LNCAP (cell line): ENCODE measurements around the gene POU2AF1.

Source experiments
- TF ChIP-seq, protein P1 (sequence below): fragments of 450-650 bp; IDR thresholded peaks from 2 replicates; pipeline ENCODE4 v1.5.1; 2017; ENCODE audit warnings: mild to moderate bottlenecking

The POU2AF1 gene

DNA sequence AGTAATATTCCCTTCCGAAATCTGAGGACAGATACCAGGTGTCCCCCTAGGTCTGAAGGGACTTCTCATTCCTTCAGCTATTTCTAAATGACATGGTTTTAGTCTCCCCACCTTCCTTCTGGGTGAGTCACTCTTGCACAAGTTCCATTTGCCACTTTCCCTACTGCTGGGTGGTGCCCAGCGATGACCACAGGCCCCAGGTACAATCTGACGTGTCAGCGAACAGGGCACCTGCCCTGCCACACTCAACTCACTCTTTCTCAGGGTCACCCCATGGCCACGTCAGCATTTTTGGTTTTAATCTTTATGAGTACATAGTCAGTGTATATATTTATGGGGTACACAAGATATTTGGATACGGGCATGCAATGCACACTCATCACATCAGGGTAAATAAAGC lies 17.2 kb downstream of the POU2AF1 start:
- TF ChIP-seq, protein P1, sequence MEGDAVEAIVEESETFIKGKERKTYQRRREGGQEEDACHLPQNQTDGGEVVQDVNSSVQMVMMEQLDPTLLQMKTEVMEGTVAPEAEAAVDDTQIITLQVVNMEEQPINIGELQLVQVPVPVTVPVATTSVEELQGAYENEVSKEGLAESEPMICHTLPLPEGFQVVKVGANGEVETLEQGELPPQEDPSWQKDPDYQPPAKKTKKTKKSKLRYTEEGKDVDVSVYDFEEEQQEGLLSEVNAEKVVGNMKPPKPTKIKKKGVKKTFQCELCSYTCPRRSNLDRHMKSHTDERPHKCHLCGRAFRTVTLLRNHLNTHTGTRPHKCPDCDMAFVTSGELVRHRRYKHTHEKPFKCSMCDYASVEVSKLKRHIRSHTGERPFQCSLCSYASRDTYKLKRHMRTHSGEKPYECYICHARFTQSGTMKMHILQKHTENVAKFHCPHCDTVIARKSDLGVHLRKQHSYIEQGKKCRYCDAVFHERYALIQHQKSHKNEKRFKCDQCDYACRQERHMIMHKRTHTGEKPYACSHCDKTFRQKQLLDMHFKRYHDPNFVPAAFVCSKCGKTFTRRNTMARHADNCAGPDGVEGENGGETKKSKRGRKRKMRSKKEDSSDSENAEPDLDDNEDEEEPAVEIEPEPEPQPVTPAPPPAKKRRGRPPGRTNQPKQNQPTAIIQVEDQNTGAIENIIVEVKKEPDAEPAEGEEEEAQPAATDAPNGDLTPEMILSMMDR: no peak

DNA sequence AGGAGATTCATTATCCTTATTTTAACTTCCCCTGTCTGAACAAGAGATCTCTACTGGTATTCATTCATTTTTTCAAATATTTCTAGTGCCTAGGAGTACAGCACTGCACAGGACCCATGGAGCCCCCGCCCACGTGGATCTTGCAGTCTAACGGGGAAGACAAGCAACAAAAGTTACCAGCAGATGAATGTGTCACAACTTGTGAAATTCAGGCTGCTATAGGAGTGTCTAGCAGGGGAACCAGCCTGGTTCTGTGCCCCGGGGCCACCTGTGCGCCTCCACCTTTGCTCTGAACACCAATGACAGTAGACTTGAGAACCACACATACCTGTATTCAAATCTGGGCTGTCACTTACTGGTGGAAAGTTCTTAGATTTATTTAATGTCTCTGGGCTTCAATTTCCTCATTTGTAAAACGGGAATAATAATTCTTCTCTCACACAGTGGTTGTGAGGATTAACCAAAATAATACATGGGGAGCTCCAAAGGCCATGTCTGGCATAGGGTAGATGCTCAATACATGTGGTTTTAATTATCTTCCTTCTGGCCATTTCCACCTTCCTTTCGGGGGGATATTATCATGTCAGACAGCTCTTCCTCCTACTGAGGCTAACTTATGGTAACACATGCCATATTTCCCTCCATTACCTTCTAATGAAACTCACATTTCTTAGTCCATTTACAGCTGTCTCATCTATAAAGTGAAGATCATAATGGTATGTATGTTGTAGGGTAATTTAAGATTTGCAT lies 17.8 kb downstream of the POU2AF1 start:
- TF ChIP-seq, protein P1: no peak

DNA sequence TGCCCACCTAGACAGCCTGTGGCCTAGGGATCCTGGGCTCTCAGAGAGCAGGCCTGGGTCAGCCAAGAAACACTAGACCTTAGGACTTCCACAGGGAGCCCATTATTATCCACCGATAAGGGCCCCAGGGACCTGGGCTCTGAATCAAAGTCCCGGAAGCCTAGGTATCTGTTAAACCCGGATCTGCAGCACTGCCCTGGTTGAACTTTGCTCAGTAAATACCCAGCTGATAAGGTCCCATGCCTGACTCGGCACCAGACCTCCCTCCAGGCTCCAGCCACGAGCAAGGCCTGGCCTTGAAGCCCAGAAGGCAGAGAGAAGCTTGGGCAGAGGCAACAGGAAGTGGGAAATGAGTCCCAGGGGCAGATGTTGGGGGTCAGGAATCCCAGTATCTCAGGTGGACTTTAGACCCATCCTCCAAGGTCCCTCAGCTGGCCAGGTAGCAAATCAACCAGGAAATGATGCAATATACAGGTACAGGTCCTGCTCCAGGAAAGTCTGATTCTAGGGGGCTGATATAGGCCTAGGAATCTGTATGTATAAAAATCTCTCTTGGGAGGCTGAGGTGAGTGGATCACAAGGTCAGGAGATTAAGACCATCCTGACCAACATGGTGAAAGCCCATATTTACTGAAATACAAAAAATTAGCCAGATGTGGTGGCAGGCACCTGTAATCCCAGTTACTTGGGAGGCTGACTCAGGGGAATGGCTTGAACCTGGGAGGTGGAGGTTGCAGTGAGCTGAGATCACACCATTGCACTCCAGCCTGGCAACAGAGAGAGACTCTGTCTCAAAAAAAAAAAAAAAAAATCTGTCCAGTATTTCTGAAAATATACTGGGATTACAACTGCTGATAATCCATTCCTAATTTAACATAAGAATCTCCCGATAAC lies 18.7 kb downstream of the POU2AF1 start:
- TF ChIP-seq, protein P1: no peak

DNA sequence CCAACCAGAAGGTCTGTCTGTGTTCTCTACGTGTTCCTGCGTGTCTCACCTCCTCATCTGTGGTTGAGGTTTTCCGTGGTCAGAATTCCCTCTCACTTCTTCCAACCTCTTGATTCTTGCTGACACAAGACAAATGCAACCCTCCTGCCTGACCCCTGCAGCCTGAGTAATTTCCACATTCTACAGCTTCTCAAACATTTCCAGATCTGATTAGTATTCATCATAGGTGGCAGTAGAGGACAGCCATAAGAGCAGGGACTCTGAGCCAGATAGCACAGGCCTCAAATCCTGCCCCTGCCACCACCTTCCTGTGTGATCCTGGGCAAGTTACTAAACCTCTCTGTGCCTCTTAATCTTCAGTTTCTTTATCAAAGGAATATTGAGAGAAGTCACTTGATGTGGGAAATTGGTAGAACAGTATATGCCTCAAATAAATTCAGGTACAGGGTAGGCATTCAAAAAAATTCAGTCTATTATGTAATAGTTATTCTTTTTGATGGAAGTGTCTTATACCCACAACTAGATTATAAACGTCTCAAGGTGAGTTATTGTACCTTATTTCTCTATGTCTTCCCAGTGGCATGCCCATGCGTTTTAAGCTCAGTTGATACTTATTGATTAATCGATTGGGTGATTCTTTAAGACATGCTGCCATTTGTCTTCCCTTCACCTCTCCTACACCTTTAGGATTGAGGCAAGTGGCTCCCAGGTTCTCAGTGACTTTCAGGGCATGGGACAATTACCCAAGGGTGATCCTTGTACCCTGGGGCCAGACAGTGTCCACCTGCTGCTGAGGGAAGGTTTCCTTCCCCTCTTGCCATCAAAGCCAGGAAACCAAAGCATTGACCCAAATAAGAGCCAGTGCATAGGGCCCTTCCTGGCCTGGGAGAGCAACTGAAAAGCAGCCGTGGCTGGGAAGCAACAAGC lies 19.6 kb downstream of the POU2AF1 start:
- TF ChIP-seq, protein P1: no peak

DNA sequence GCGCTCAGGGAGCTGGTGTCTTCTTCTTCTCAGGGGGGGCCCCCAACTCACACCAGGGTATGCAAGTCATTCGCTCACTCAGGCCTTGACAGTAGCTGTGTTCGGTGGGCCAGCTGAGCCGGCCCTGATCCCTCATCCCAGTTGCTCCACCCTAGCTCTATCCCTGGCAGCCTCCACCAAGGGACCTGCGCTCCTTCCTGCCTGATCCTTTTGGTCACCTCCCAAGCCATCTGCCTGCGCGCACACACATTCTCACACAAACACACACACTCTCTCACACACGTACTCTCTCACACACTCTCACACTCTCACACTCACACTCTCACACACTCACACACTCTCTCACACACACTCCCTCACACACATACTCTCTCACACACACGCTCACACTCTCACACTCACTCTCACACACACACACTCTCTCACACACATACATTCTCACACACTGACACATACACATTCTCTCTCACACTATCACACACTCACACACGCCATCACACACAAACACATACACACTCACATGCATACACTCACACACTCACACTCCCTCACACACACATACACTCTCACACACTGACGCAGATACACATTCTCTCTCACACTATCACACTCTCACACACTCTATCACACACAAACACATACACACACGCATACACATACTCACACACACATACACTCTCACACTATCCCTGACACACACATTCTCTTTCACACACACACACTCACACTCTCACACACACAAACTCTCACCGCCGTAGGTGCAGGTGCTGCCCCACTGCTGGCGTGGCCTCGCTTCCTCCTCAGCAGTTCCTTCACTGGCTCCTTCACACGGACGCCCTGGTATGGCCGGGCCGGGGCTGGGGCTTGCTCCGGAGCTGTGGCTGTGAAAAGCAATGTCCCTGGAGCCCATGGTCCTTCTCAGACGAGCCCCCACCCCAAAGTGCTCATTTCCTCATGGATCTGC lies 20.8 kb downstream of the POU2AF1 start:
- TF ChIP-seq, protein P1: no peak

DNA sequence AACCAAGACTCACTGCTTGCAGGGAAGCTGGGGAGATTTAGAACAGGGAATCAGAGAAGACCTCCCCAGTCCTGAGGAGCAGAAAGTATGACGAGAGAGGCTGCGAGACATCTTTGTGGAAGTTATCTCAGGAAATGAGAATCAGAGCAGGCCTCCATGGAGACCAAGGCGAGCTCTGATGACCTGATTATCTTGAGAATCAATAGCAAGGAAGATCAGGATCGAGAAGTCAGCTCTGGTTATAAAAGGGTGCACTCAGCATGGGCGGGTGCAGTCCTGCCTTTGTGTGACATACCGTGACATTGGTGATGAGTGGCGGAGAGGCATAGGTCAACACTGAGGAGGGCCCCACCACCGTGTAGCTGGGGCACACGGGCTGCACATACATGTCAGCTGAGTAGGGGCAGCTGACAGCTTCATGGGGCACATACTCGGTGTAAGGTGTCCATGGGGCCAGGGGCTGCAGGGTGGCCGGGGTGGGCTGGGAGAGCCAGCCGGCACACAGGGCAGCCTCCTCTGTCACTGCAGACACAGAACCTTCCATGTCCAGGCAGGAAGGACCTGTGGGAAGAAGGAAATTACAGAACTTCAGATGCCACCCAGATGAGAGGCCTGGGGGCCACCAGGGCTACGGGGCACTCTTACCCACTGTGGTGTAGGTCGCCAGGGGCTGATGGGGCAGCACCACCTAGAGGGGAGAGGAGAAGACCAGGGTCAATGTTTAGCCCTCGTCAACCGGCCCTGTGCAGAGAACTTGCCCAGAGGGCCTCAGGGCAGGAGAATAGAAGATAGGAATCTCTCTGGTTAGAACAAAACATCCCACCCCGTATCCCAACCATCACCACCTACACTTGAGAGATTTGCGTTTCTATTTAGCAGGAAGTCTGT lies 21.7 kb downstream of the POU2AF1 start:
- TF ChIP-seq, protein P1: no peak
